WTC11 (cell line): ENCODE data around the gene CD84. TPM values are rescaled to one million over a fixed set of nuclear protein-coding genes. Genes with fewer than 3 reads are reported as not detected.
"Not testable (repeated sequence)": the region's sequence is repeated elsewhere in the genome, so short reads cannot be mapped to it uniquely, and the experiment has no call there.

ENCODE experiments used
- ATAC-seq: fragments of 200-7000 bp; cut with Tn5 transposase; 2 replicates; pipeline ENCODE4 v1.10.0; 2021; ENCODE audit warnings: mild to moderate bottlenecking, moderate library complexity
- CTCF ChIA-PET: fragments of 300-600 bp; sonication (Branson Sonifier 250); formaldehyde crosslinking; loops from one replicate; lab custom pipeline; 2021; ENCODE audit warnings: antibody characterized with exemption; lab: Charles Lee
- POLR2A ChIA-PET: fragments of 350-600 bp; sonication (Branson Sonifier 250); formaldehyde crosslinking; loops from one replicate; lab custom pipeline; 2021; ENCODE audit warnings: antibody characterized with exemption; lab: Charles Lee
- DNase-seq: peaks from one replicate; pipeline ENCODE4 v3.0.0; 2021; ENCODE audit warnings: low spot score
- H3K27ac Mint-ChIP-seq: 2 replicates; pipeline ENCODE4 v1.8.0; 2021; ENCODE audit warnings: mixed read lengths
- H3K27me3 Mint-ChIP-seq: 2 replicates; pipeline ENCODE4 v1.8.0; 2021; ENCODE audit warnings: low read depth, mild to moderate bottlenecking, moderate library complexity, mixed read lengths
- H3K36me3 Mint-ChIP-seq: 2 replicates; pipeline ENCODE4 v1.8.0; 2021; ENCODE audit warnings: mixed read lengths
- H3K4me1 Mint-ChIP-seq: 2 replicates; pipeline ENCODE4 v1.8.0; 2022; ENCODE audit warnings: mixed read lengths
- H3K4me3 Mint-ChIP-seq: 2 replicates; pipeline ENCODE4 v1.8.0; 2021; ENCODE audit warnings: mild to moderate bottlenecking, moderate library complexity, mixed read lengths
- H3K9me3 Mint-ChIP-seq: 2 replicates; pipeline ENCODE4 v1.8.0; 2021; ENCODE audit warnings: mixed read lengths
- AR ChIP-seq: fragments of 250-450 bp; sonication (Bioruptor Pico); IDR thresholded peaks from 2 replicates; pipeline ENCODE4 v1.9.0; 2021; ENCODE audit warnings: mild to moderate bottlenecking
- ATF2 ChIP-seq: sonication (generic); formaldehyde crosslinking; IDR thresholded peaks from 2 replicates; pipeline ENCODE4 v1.8.1; 2022; ENCODE audit warnings: low read depth, missing genetic modification reagents, borderline replicate concordance
- ATF6 ChIP-seq: sonication (generic); formaldehyde crosslinking; IDR thresholded peaks from 2 replicates; pipeline ENCODE4 v1.8.1; 2023; ENCODE audit warnings: mild to moderate bottlenecking, missing genetic modification reagents
- CTCF ChIP-seq: fragments of 200-600 bp; IDR thresholded peaks from 2 replicates; pipeline ENCODE4 v1.8.0; 2022; ENCODE audit warnings: antibody characterized with exemption
- EMX1 ChIP-seq: fragments of 250-450 bp; sonication (Bioruptor Pico); IDR thresholded peaks from 2 replicates; pipeline ENCODE4 v1.8.0; 2021; ENCODE audit warnings: mild to moderate bottlenecking
- ESRRA ChIP-seq: sonication (generic); formaldehyde crosslinking; IDR thresholded peaks from 2 replicates; pipeline ENCODE4 v1.8.1; 2022; ENCODE audit warnings: mild to moderate bottlenecking, missing genetic modification reagents, borderline replicate concordance
- FOXK1 ChIP-seq: sonication (generic); formaldehyde crosslinking; IDR thresholded peaks from 2 replicates; pipeline ENCODE4 v1.8.0; 2022; ENCODE audit warnings: mild to moderate bottlenecking, moderate library complexity, missing genetic modification reagents
- GABPB1 ChIP-seq: sonication (generic); formaldehyde crosslinking; IDR thresholded peaks from 2 replicates; pipeline ENCODE4 v1.8.1; 2023; ENCODE audit warnings: mild to moderate bottlenecking, missing genetic modification reagents
- MAX ChIP-seq: sonication (generic); formaldehyde crosslinking; IDR thresholded peaks from 2 replicates; pipeline ENCODE4 v1.8.0; 2022; ENCODE audit warnings: mild to moderate bottlenecking, missing genetic modification reagents
- PRRX2 ChIP-seq: fragments of 250-450 bp; sonication (Bioruptor Pico); IDR thresholded peaks from 2 replicates; pipeline ENCODE4 v1.8.0; 2021; ENCODE audit warnings: mild to moderate bottlenecking
- SMAD3 ChIP-seq: sonication (generic); formaldehyde crosslinking; IDR thresholded peaks from 2 replicates; pipeline ENCODE4 v1.8.0; 2022; ENCODE audit warnings: missing genetic modification reagents, mild to moderate bottlenecking, borderline replicate concordance
- ZNF396 ChIP-seq: fragments of 250-450 bp; sonication (Bioruptor Pico); IDR thresholded peaks from 2 replicates; pipeline ENCODE4 v1.8.0; 2021; ENCODE audit warnings: mild to moderate bottlenecking, moderate library complexity, borderline replicate concordance
- total RNA-seq: library from RNA; stranded (reverse); gene quantifications from 3 replicates; pipeline ENCODE4 v1.2.3, GENCODE V29; 2021

Gene CD84
- total RNA-seq, 1 experiment from 2014 or later, result 0.17 TPM

- peaks cover 30% of the 10 kb centered on the region for H3K9me3 Mint-ChIP-seq
- peaks cover 19% of the 10 kb centered on the region for H3K36me3 Mint-ChIP-seq
- POLR2A ChIA-PET, result no interaction called here
- no peak overlapping the region for H3K27ac Mint-ChIP-seq
- no peak overlapping the region for H3K4me3 Mint-ChIP-seq
- no peak for TF ChIP-seq ATF6 (CRISPR knock-in tag)
- TF ChIP-seq PRRX2 (CRISPR knock-in tag), result no peak
- TF ChIP-seq ESRRA, result no peak
- TF ChIP-seq AR, result no peak
- no peak for TF ChIP-seq ZNF396
- TF ChIP-seq EMX1 (CRISPR knock-in tag), result no peak
- no peak for TF ChIP-seq FOXK1 (CRISPR knock-in tag)
- TF ChIP-seq MAX (CRISPR knock-in tag), result no peak
- TF ChIP-seq ATF2, result no peak
- TF ChIP-seq GABPB1 (CRISPR knock-in tag), result no peak
- no peaks in the 10 kb centered on the region for H3K4me1 Mint-ChIP-seq
- CTCF ChIA-PET, result no interaction called here
- ATAC-seq (no peak), DNase-seq (no peak)
- no peaks in the 10 kb centered on the region for H3K27me3 Mint-ChIP-seq
Measured at GRCh38 chr1:160537714-160538665, 41.3 kb downstream of the CD84 start.

- DNase-seq (no peak), ATAC-seq (peak; percentile 66)
- Mint-ChIP-seq H3K27ac (no peak overlapping the region), H3K4me3 (no peak overlapping the region), H3K36me3 (peaks cover 32% of the 10 kb centered on the region), H3K27me3 (no peaks in the 10 kb centered on the region), H3K9me3 (peaks cover 53% of the 10 kb centered on the region), H3K4me1 (no peaks in the 10 kb centered on the region)
- ChIA-PET CTCF (interaction anchor here (0.6 to 2.2 kb wide), 8 partner anchors 9 to 451 kb away, joined by 3 to 6 read pairs (median 4); no protein-coding TSS in a partner anchor), POLR2A (no interaction called here)
- TF ChIP-seq SMAD3 (CRISPR knock-in tag), result no peak
- 0 out of 2 replicates have a peak, but pooled peaks have one; percentile 15 for TF ChIP-seq CTCF
Measured at GRCh38 chr1:160534823-160535605, 44.3 kb downstream of the CD84 start.

- H3K9me3 Mint-ChIP-seq, result peaks cover 62% of the 10 kb centered on the region
- H3K4me3 Mint-ChIP-seq, H3K27ac Mint-ChIP-seq, CTCF ChIA-PET, POLR2A ChIA-PET, H3K4me1 Mint-ChIP-seq, DNase-seq, ATAC-seq, H3K27me3 Mint-ChIP-seq: not testable (repeated sequence)
- peaks cover 36% of the 10 kb centered on the region for H3K36me3 Mint-ChIP-seq
Measured at GRCh38 chr1:160532557-160532813, 46.8 kb downstream of the CD84 start.

- H3K4me1 Mint-ChIP-seq, H3K27me3 Mint-ChIP-seq, CTCF ChIA-PET, ATAC-seq, POLR2A ChIA-PET, DNase-seq, H3K4me3 Mint-ChIP-seq, H3K27ac Mint-ChIP-seq: not testable (repeated sequence)
- peaks cover 65% of the 10 kb centered on the region for H3K9me3 Mint-ChIP-seq
- peaks cover 36% of the 10 kb centered on the region for H3K36me3 Mint-ChIP-seq
Measured at GRCh38 chr1:160531809-160532556, 47.3 kb downstream of the CD84 start.

GRCh38 chr1:160529401-160529952 is 49.8 kb downstream of the CD84 start:
- DNase-seq, H3K27ac Mint-ChIP-seq, H3K27me3 Mint-ChIP-seq, POLR2A ChIA-PET, H3K4me3 Mint-ChIP-seq, H3K4me1 Mint-ChIP-seq: not testable (repeated sequence)
- CTCF ChIA-PET, result interaction anchor here (0.8 to 2.2 kb wide), 3 partner anchors 21 to 78 kb away, joined by 3 to 7 read pairs (median 3); no protein-coding TSS in a partner anchor
- Mint-ChIP-seq H3K9me3 (peaks cover 63% of the 10 kb centered on the region), H3K36me3 (peaks cover 29% of the 10 kb centered on the region)
- ATAC-seq, result peak; percentile 18; the same call in 1 of the 2 replicates
